ENCODE data around the gene CRYGN. TPM values are rescaled to one million over a fixed set of nuclear protein-coding genes. Genes with fewer than 3 reads are reported as not detected.
A peak's percentile ranks its signal among the peaks of the same experiment; 100 is the strongest.

CRYGN gene
- total and polyA plus RNA-seq, 9 of the 15 experiments (the other 6 are each of a cell fraction or from before 2014, with no cell fraction given): not detected

DNA sequence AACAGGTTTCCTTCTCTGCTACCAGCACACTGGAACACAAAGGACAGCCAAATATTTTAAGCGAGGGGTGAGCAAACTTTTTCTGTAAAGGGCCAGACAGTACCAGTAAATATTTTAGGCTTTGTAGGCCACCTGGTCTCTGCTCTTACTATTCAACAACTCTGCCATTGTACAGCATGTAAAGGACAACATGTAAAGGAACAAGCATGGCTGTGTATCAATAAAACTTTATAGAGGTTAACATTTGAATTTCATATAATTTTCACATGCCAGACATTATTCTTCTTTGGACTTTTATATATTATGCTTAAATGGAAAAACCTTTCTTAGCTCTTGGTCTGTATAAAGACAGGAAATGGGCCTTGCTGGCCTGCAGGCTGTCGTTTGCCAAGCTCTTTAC lies 49.6 kb upstream of the CRYGN start:
- no peak for FAIRE-seq
- 97% methylated on average over 2 of the region's 2 CpGs for WGBS (ENCODE audit: insufficient coverage, low coverage, missing lambda C conversion rate)
- ATAC-seq: no peak
- in situ Hi-C loops (cut with MboI): no loop called here
- no peak overlapping the region for H3K4me3 ChIP-seq
- no peaks in the 10 kb centered on the region for H3K9me3 ChIP-seq (replicated peaks; ENCODE audit: control insufficient read depth, insufficient read depth, low read depth, low read length)
- peaks cover 80% of the 10 kb centered on the region for H3K79me2 ChIP-seq (ENCODE audit: control insufficient read depth, insufficient read depth, low read length)
- no TSS peak for BruUV-seq (replicated peaks)
- peaks cover 4% of the 10 kb centered on the region for H3K9me1 ChIP-seq (ENCODE audit: control insufficient read depth, insufficient read depth, low read length)
- no peak overlapping the region for H3K27ac ChIP-seq (ENCODE audit: extremely low read depth, low read depth, low read length)
- no peaks in the 10 kb centered on the region for H3K27me3 ChIP-seq (ENCODE audit: control insufficient read depth in 2 of 2, insufficient read depth in 2 of 2, low read length in 2 of 2)
- no peak for DNase-seq (ENCODE audit: extremely low read depth in 1 of 4, low spot score in 3 of 4)
- no peak overlapping the region for H3K4me2 ChIP-seq (ENCODE audit: insufficient read depth, low read length)
- H2AFZ ChIP-seq (ENCODE audit: low read depth, low read length): no peak overlapping the region
- H4K20me1 ChIP-seq (replicated peaks; ENCODE audit: control insufficient read depth, insufficient read depth, low read length): peaks cover 10% of the 10 kb centered on the region
- TF ChIP-seq L3MBTL2 (IDR thresholded peaks at IDR 0.05): no peak
- TF ChIP-seq, protein P1, sequence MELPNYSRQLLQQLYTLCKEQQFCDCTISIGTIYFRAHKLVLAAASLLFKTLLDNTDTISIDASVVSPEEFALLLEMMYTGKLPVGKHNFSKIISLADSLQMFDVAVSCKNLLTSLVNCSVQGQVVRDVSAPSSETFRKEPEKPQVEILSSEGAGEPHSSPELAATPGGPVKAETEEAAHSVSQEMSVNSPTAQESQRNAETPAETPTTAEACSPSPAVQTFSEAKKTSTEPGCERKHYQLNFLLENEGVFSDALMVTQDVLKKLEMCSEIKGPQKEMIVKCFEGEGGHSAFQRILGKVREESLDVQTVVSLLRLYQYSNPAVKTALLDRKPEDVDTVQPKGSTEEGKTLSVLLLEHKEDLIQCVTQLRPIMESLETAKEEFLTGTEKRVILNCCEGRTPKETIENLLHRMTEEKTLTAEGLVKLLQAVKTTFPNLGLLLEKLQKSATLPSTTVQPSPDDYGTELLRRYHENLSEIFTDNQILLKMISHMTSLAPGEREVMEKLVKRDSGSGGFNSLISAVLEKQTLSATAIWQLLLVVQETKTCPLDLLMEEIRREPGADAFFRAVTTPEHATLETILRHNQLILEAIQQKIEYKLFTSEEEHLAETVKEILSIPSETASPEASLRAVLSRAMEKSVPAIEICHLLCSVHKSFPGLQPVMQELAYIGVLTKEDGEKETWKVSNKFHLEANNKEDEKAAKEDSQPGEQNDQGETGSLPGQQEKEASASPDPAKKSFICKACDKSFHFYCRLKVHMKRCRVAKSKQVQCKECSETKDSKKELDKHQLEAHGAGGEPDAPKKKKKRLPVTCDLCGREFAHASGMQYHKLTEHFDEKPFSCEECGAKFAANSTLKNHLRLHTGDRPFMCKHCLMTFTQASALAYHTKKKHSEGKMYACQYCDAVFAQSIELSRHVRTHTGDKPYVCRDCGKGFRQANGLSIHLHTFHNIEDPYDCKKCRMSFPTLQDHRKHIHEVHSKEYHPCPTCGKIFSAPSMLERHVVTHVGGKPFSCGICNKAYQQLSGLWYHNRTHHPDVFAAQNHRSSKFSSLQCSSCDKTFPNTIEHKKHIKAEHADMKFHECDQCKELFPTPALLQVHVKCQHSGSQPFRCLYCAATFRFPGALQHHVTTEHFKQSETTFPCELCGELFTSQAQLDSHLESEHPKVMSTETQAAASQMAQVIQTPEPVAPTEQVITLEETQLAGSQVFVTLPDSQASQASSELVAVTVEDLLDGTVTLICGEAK (IDR thresholded peaks at IDR 0.05): peak; percentile 89
- TF ChIP-seq, protein P1 (CRISPR knock-in tag; IDR thresholded peaks at IDR 0.05): peak; percentile 82
- TF ChIP-seq, protein P2, sequence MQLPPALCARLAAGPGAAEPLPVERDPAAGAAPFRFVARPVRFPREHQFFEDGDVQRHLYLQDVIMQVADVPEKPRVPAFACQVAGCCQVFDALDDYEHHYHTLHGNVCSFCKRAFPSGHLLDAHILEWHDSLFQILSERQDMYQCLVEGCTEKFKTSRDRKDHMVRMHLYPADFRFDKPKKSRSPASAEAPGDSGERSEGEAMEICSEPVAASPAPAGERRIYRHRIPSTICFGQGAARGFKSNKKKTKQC (CRISPR knock-in tag; IDR thresholded peaks at IDR 0.05): no peak
- TF ChIP-seq, protein P3, sequence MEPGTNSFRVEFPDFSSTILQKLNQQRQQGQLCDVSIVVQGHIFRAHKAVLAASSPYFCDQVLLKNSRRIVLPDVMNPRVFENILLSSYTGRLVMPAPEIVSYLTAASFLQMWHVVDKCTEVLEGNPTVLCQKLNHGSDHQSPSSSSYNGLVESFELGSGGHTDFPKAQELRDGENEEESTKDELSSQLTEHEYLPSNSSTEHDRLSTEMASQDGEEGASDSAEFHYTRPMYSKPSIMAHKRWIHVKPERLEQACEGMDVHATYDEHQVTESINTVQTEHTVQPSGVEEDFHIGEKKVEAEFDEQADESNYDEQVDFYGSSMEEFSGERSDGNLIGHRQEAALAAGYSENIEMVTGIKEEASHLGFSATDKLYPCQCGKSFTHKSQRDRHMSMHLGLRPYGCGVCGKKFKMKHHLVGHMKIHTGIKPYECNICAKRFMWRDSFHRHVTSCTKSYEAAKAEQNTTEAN (CRISPR knock-in tag; IDR thresholded peaks at IDR 0.05): no peak
- intact Hi-C loops (cut with micrococcal nuclease): no loop called here
- H3K9ac ChIP-seq (ENCODE audit: insufficient read depth in 1 of 2, low read depth in 2 of 2, low read length in 2 of 2): no peak overlapping the region
- CTCF ChIA-PET (ENCODE audit: low intra/inter-chr PET ratio): no interaction called here
- H3K36me3 ChIP-seq (ENCODE audit: control insufficient read depth, insufficient read depth, low read length): peaks cover 73% of the 10 kb centered on the region
- H3K4me1 ChIP-seq (replicated peaks in 1 of 2; ENCODE audit: control insufficient read depth in 2 of 2, insufficient read depth in 2 of 2, low read length in 2 of 2): peaks cover 0 to 3% of the 10 kb centered on the region in 2 experiments; a peak in 2 of 5 replicates
- POLR2A ChIA-PET: interaction anchor here (1.1 to 4.1 kb wide), 4 partner anchors 8 to 17 kb away, joined by 3 to 24 read pairs (median 4); no protein-coding TSS in a partner anchor
